Measurements from ENCODE around the gene GPC6.

GPC6 gene

DNA sequence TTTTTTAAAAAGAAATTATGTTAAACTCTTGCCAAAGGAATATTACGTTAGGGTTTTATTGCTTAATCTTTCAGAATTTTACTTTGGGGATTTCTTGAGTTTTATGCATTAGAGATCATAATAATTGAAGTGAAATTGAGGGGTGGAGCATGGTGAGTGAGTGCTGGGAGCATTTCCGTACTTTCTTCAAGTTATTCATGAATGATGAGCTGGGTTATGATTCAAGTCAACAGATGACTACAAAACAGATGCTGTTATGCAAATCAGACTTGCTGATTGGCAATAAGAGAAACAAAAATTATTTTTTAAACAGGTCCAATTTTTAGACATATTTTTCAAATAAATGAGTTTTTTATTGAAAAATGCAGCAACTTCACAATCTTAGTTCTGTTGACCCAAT, 748.6 kb downstream of the GPC6 start:
- POLR2A ChIA-PET = no interaction called here
- no peak for DNase-seq (ENCODE audit: low read depth, low spot score)
- CTCF ChIA-PET = no interaction called here
- TF ChIP-seq, protein P1, sequence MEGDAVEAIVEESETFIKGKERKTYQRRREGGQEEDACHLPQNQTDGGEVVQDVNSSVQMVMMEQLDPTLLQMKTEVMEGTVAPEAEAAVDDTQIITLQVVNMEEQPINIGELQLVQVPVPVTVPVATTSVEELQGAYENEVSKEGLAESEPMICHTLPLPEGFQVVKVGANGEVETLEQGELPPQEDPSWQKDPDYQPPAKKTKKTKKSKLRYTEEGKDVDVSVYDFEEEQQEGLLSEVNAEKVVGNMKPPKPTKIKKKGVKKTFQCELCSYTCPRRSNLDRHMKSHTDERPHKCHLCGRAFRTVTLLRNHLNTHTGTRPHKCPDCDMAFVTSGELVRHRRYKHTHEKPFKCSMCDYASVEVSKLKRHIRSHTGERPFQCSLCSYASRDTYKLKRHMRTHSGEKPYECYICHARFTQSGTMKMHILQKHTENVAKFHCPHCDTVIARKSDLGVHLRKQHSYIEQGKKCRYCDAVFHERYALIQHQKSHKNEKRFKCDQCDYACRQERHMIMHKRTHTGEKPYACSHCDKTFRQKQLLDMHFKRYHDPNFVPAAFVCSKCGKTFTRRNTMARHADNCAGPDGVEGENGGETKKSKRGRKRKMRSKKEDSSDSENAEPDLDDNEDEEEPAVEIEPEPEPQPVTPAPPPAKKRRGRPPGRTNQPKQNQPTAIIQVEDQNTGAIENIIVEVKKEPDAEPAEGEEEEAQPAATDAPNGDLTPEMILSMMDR (IDR thresholded peaks at IDR 0.05; ENCODE audit: insufficient read depth, low read length, missing control alignments) = no peak
- no peak overlapping the region for H3K4me3 ChIP-seq (ENCODE audit: low read depth, low read length)

DNA sequence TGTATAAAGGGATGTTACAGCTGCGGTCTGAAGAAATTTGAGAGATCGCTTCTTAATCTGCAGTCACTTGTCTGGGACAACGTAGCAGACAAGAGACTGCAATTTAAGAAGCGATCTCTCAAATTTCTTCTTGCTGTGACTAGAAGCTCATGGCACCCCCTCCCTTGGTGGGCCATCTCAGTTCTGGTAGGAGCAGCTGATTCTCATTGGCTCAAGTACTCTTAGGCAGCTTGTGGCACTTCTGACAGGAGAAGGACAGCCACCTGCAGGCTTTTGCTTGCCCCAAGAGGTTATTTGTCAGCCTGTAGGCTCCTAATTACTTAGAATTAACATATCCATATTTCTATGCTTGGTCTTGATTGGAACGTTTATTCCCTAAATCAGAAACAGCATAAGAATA, 749.9 kb downstream of the GPC6 start:
- H3K4me3 ChIP-seq (ENCODE audit: low read depth, low read length) = no peak overlapping the region
- DNase-seq (ENCODE audit: low read depth, low spot score) = no peak
- POLR2A ChIA-PET = no interaction called here
- TF ChIP-seq, protein P1 (IDR thresholded peaks at IDR 0.05; ENCODE audit: insufficient read depth, low read length, missing control alignments) = no peak
- CTCF ChIA-PET = no interaction called here

DNA sequence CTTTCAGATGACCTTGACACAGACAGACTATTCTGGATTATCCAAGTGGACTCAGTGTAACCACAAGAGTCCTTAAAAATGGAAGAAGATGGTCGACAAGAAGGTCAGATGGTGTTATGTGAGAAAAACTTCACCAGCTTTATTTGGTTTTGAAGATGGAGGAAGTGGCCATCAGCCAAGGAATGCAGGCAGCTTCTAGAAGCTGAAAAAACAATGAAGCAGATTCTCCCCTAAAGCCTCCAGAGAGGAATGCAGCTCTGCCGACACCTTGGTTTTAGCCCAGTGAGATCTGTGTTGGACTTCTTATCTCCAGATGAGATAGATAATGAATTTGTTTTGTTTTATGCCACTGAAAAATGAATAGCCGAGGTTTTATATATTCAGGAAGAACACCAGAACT, 751.4 kb downstream of the GPC6 start:
- CTCF ChIA-PET = no interaction called here
- no peak for DNase-seq (ENCODE audit: low read depth, low spot score)
- TF ChIP-seq, protein P1 (IDR thresholded peaks at IDR 0.05; ENCODE audit: insufficient read depth, low read length, missing control alignments) = no peak

DNA sequence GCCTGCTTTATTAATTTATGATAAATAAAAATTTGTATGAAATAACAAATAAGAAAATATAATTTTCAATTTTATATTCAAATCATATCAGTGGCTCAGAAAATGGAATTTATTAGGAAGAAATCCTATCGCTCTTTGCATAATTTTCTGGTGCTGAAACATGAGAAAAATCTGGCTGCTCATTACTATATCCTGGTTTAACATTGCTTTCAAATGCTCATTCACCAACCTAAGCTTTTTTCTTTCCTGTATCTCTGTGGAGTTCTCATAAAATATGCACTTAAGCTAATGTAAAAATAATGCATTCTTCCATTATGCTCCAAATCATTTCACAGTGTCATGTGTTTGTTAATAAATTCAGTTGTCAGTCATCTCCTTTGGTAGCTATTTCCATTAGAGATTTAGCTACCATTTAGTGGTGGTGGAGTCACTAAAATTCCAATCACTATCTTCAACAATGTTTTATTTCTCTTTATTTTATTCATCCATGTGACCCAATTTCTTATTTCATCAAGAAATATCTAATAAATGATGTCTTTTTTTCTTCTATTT, 754.9 kb downstream of the GPC6 start:
- TF ChIP-seq, protein P1 (IDR thresholded peaks at IDR 0.05; ENCODE audit: insufficient read depth, low read length, missing control alignments) = no peak
- DNase-seq (ENCODE audit: low read depth, low spot score) = no peak
- H3K4me3 ChIP-seq (ENCODE audit: low read depth, low read length) = no peak overlapping the region
- POLR2A ChIA-PET = no interaction called here
- CTCF ChIA-PET = no interaction called here

More for the DNA sequence above, 751.4 kb downstream of the GPC6 start:
- no peak overlapping the region for H3K4me3 ChIP-seq (ENCODE audit: low read depth, low read length)
- POLR2A ChIA-PET = no interaction called here

DNA sequence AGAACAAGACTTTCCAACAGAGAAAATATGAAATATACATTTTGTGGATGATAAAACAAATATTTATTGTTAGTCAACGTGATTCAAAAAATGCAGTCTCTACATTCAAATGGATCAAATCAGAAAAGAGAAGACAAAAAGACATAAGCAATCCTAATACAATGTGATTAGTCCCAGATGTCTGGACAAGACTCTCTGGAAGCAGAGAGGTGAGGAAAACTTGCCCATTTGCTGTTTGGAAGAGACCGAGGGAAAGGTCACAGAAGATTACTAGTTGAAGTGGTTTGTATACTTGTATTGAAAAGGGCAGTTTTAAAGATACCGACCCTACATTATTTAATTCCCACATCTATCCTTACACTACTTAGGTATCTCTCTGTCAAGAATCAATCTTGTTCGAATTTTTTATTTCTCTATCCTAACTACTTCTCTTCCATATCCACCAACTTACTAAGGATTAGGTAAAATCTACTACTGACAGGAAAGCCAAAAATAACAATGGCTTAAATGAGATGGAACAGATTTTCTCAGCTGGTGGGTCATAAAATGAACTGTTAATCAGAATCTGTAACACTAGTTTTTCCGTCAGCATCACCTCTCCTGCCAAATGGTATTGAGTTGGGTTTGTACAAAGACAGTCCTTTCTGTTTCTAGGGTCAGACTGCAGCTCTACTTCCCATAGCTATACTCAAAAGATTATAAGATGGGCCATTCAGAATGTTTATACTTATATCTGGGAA, 755.7 kb downstream of the GPC6 start:
- ChIA-PET CTCF (no interaction called here), POLR2A (no interaction called here)
- H3K4me3 ChIP-seq (ENCODE audit: low read depth, low read length) = no peak overlapping the region
- TF ChIP-seq, protein P1 (IDR thresholded peaks at IDR 0.05; ENCODE audit: insufficient read depth, low read length, missing control alignments) = no peak
- DNase-seq (ENCODE audit: low read depth, low spot score) = no peak

DNA sequence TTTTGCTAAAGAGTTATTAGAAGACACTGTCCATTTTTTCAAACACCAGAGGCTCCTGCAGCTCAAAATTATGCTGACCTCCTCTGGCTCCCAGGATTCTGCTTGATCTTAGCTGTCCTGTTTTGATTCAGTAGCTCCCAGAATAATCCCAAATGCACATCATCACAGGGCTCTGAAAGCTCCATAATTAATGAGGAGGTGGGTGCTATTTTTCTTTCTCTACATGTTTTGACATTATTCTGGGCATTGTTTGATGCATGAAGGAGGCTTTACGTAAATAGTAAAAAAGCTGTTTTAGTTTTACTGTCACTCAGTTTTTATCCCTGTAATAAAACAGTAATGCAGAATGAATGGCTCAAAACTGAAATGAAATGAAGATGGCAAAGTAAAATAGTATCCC, 757.4 kb downstream of the GPC6 start:
- ChIA-PET POLR2A (no interaction called here), CTCF (interaction anchor here (0.9 to 1.0 kb wide), 2 partner anchors 74 to 96 kb away, joined by 3 read pairs; no protein-coding TSS in a partner anchor)

More for the DNA sequence above, 757.4 kb downstream of the GPC6 start:
- TF ChIP-seq, protein P1 (IDR thresholded peaks at IDR 0.05; ENCODE audit: insufficient read depth, low read length, missing control alignments) = no peak
- no peak for DNase-seq (ENCODE audit: low read depth, low spot score)
- no peak overlapping the region for H3K4me3 ChIP-seq (ENCODE audit: low read depth, low read length)

Measured in AG04449 (cell line).